Activated naive CD8-positive, alpha-beta T cell treated with anti-CD3 and anti-CD28 coated beads, Interleukin-2, amount 10 ng/mL, durations not matched to agents 7 days and 5 days (primary cell): ENCODE measurements around the gene TGFB1I1. TPM values are rescaled to one million over a fixed set of nuclear protein-coding genes. Genes with fewer than 3 reads are reported as not detected.
"Not testable (repeated sequence)": the region's sequence is repeated elsewhere in the genome, so short reads cannot be mapped to it uniquely, and the experiment has no call there.

ENCODE experiments used
- ATAC-seq: fragments of 150-1000 bp; cut with Tn5 transposase; one replicate; pipeline ENCODE4 v1.10.0; 2021; ENCODE audit warnings: low read depth, moderate library complexity
- POLR2A ChIA-PET: fragments of 350-600 bp; sonication (Branson Sonifier 250); formaldehyde crosslinking; loops from one replicate; lab custom pipeline; 2021; ENCODE audit warnings: antibody characterized with exemption; lab: Charles Lee
- DNase-seq: peaks from one replicate; pipeline ENCODE4 v3.0.0; 2021
- H3K27ac Mint-ChIP-seq: one replicate; pipeline ENCODE4 v1.8.0; 2022; ENCODE audit warnings: mild to moderate bottlenecking, mixed read lengths
- H3K27me3 Mint-ChIP-seq: one replicate; pipeline ENCODE4 v1.8.0; 2022; ENCODE audit warnings: mild to moderate bottlenecking, moderate library complexity, mixed read lengths
- H3K36me3 Mint-ChIP-seq: one replicate; pipeline ENCODE4 v1.8.0; 2021; ENCODE audit warnings: mild to moderate bottlenecking, mixed read lengths
- H3K4me1 Mint-ChIP-seq: one replicate; pipeline ENCODE4 v1.8.0; 2021; ENCODE audit warnings: mixed read lengths
- H3K4me3 Mint-ChIP-seq: one replicate; pipeline ENCODE4 v1.8.0; 2022; ENCODE audit warnings: mild to moderate bottlenecking, moderate library complexity, mixed read lengths
- H3K9me3 Mint-ChIP-seq: one replicate; pipeline ENCODE4 v1.8.0; 2021; ENCODE audit warnings: mixed read lengths
- total RNA-seq, 2 experiments: library from RNA; stranded (reverse); gene quantifications; one replicate each; pipeline ENCODE4 v1.2.3, GENCODE V29; 2021

The TGFB1I1 gene
- total RNA-seq, 2 experiments from 2014 or later = 1.4 to 1.5 TPM

- Mint-ChIP-seq H3K4me1 (peaks cover 34% of the 10 kb centered on the region), H3K36me3 (no peaks in the 10 kb centered on the region), H3K4me3 (no peak overlapping the region), H3K27ac (peak overlapping the region; percentile 9), H3K9me3 (no peaks in the 10 kb centered on the region), H3K27me3 (no peaks in the 10 kb centered on the region)
- DNase-seq (no peak), ATAC-seq (no peak)
- POLR2A ChIA-PET = interaction anchor here (1.3 kb wide), 1 partner anchor 209 kb away, joined by 5 read pairs; a partner anchor contains a TSS
Observed at GRCh38 chr16:31504159-31504558, 32.2 kb downstream of the TGFB1I1 start.

GRCh38 chr16:31505483-31505882, 33.5 kb downstream of the TGFB1I1 start:
- ATAC-seq = peak; percentile 20
- Mint-ChIP-seq H3K36me3 (no peaks in the 10 kb centered on the region), H3K4me1 (peaks cover 37% of the 10 kb centered on the region), H3K9me3 (no peaks in the 10 kb centered on the region), H3K4me3 (no peak overlapping the region), H3K27ac (peak overlapping the region; percentile 35), H3K27me3 (no peaks in the 10 kb centered on the region)
- no peak for DNase-seq
- POLR2A ChIA-PET = no interaction called here

- H3K4me1 Mint-ChIP-seq = peaks cover 37% of the 10 kb centered on the region
- H3K36me3 Mint-ChIP-seq = no peaks in the 10 kb centered on the region
- H3K27ac Mint-ChIP-seq = peak overlapping the region; percentile 95
- H3K4me3 Mint-ChIP-seq = peak overlapping the region; percentile 90
- H3K27me3 Mint-ChIP-seq = no peaks in the 10 kb centered on the region
- H3K9me3 Mint-ChIP-seq = peaks cover 3% of the 10 kb centered on the region
- DNase-seq (no peak), ATAC-seq (peak; percentile 8)
- POLR2A ChIA-PET = interaction anchor here (0.5 to 2.3 kb wide), 9 partner anchors 9 to 206 kb away, joined by 3 to 16 read pairs (median 5); partner anchors contain the start of gene ARMC5
Observed at GRCh38 chr16:31507617-31507928, 35.6 kb downstream of the TGFB1I1 start.

- Mint-ChIP-seq H3K27me3 (no peaks in the 10 kb centered on the region), H3K9me3 (peaks cover 3% of the 10 kb centered on the region), H3K36me3 (no peaks in the 10 kb centered on the region), H3K4me1 (peaks cover 36% of the 10 kb centered on the region), H3K27ac (peak within 1 kb of the TSS; percentile 95), H3K4me3 (peak within 1 kb of the TSS; percentile 90)
- POLR2A ChIA-PET = interaction anchor here (0.7 to 2.3 kb wide), 9 partner anchors 10 to 365 kb away, joined by 3 to 16 read pairs (median 5); partner anchors contain the start of genes ARMC5 and ZNF267
- DNase-seq (peak; percentile 90), ATAC-seq (peak; percentile 88)
Observed at GRCh38 chr16:31507929-31508705, 36.2 kb downstream of the TGFB1I1 start, which contains the start of gene RUSF1. Gene RUSF1, minus strand, starts transcription at chr16:31508391. Its CDS starts 18 bp downstream, at chr16:31508373.

- no peaks in the 10 kb centered on the region for H3K27me3 Mint-ChIP-seq
- POLR2A ChIA-PET = interaction anchor here (1.0 to 2.3 kb wide), 8 partner anchors 15 to 365 kb away, joined by 3 to 16 read pairs (median 5); partner anchors contain the start of genes ARMC5 and ZNF267
- peak overlapping the region; percentile 95 for H3K27ac Mint-ChIP-seq
- no peak for DNase-seq
- no peaks in the 10 kb centered on the region for H3K36me3 Mint-ChIP-seq
- H3K9me3 Mint-ChIP-seq = peaks cover 3% of the 10 kb centered on the region
- peak overlapping the region; percentile 90 for H3K4me3 Mint-ChIP-seq
- no peak for ATAC-seq
- peaks cover 36% of the 10 kb centered on the region for H3K4me1 Mint-ChIP-seq
Observed at GRCh38 chr16:31508706-31509195, 36.8 kb downstream of the TGFB1I1 start.

GRCh38 chr16:31513126-31513525, 41.2 kb downstream of the TGFB1I1 start:
- no peak overlapping the region for H3K4me3 Mint-ChIP-seq
- H3K4me1 Mint-ChIP-seq = peaks cover 9% of the 10 kb centered on the region
- no peaks in the 10 kb centered on the region for H3K36me3 Mint-ChIP-seq
- ATAC-seq = no peak
- no peaks in the 10 kb centered on the region for H3K27me3 Mint-ChIP-seq
- POLR2A ChIA-PET = no interaction called here
- no peak overlapping the region for H3K27ac Mint-ChIP-seq
- DNase-seq = no peak
- H3K9me3 Mint-ChIP-seq = peaks cover 9% of the 10 kb centered on the region

GRCh38 chr16:31513884-31514283, 41.9 kb downstream of the TGFB1I1 start:
- no peaks in the 10 kb centered on the region for H3K27me3 Mint-ChIP-seq
- no peak for ATAC-seq
- H3K9me3 Mint-ChIP-seq = peaks cover 9% of the 10 kb centered on the region

GRCh38 chr16:31517800-31518402, 45.9 kb downstream of the TGFB1I1 start:
- Mint-ChIP-seq H3K27me3 (no peaks in the 10 kb centered on the region), H3K4me3 (no peak overlapping the region)

More at GRCh38 chr16:31513884-31514283, 41.9 kb downstream of the TGFB1I1 start:
- POLR2A ChIA-PET = no interaction called here
- H3K4me3 Mint-ChIP-seq = no peak overlapping the region
- H3K27ac Mint-ChIP-seq = no peak overlapping the region
- H3K36me3 Mint-ChIP-seq = no peaks in the 10 kb centered on the region
- DNase-seq = no peak
- peaks cover 6% of the 10 kb centered on the region for H3K4me1 Mint-ChIP-seq

GRCh38 chr16:31519759-31520431, 47.9 kb downstream of the TGFB1I1 start:
- ATAC-seq (no peak), DNase-seq (no peak)
- H3K36me3 Mint-ChIP-seq = no peaks in the 10 kb centered on the region
- H3K9me3 Mint-ChIP-seq = peaks cover 6% of the 10 kb centered on the region
- H3K27me3 Mint-ChIP-seq = no peaks in the 10 kb centered on the region
- no peaks in the 10 kb centered on the region for H3K4me1 Mint-ChIP-seq
- no peak overlapping the region for H3K27ac Mint-ChIP-seq
- POLR2A ChIA-PET = interaction anchor here (0.6 kb wide), 1 partner anchor 50 kb away, joined by 6 read pairs; no protein-coding TSS in a partner anchor
- H3K4me3 Mint-ChIP-seq = no peak overlapping the region

More at GRCh38 chr16:31517800-31518402, 45.9 kb downstream of the TGFB1I1 start:
- ATAC-seq = no peak
- Mint-ChIP-seq H3K9me3 (peaks cover 6% of the 10 kb centered on the region), H3K36me3 (no peaks in the 10 kb centered on the region), H3K27ac (no peak overlapping the region), H3K4me1 (no peaks in the 10 kb centered on the region)
- DNase-seq = no peak
- POLR2A ChIA-PET = no interaction called here

- H3K9me3 Mint-ChIP-seq = peaks cover 5% of the 10 kb centered on the region
- no peaks in the 10 kb centered on the region for H3K36me3 Mint-ChIP-seq
- DNase-seq (no peak), ATAC-seq (no peak)
- no peak overlapping the region for H3K4me3 Mint-ChIP-seq
- H3K4me1 Mint-ChIP-seq = no peaks in the 10 kb centered on the region
- H3K27ac Mint-ChIP-seq = no peak overlapping the region
- no peaks in the 10 kb centered on the region for H3K27me3 Mint-ChIP-seq
- POLR2A ChIA-PET = no interaction called here
Observed at GRCh38 chr16:31521368-31521767, 49.4 kb downstream of the TGFB1I1 start.

- Mint-ChIP-seq H3K9me3 (peaks cover 2% of the 10 kb centered on the region), H3K27ac (no peak overlapping the region)
Observed at GRCh38 chr16:31522071-31522470, 50.1 kb downstream of the TGFB1I1 start.

GRCh38 chr16:31523768-31524167, 51.8 kb downstream of the TGFB1I1 start:
- H3K9me3 Mint-ChIP-seq, POLR2A ChIA-PET, ATAC-seq, H3K4me3 Mint-ChIP-seq, H3K36me3 Mint-ChIP-seq, H3K27me3 Mint-ChIP-seq, H3K27ac Mint-ChIP-seq, DNase-seq, H3K4me1 Mint-ChIP-seq: not testable (repeated sequence)

More at GRCh38 chr16:31522071-31522470, 50.1 kb downstream of the TGFB1I1 start:
- ATAC-seq = no peak
- H3K27me3 Mint-ChIP-seq = no peaks in the 10 kb centered on the region
- no peaks in the 10 kb centered on the region for H3K36me3 Mint-ChIP-seq
- H3K4me3 Mint-ChIP-seq = no peak overlapping the region
- POLR2A ChIA-PET = no interaction called here
- H3K4me1 Mint-ChIP-seq = no peaks in the 10 kb centered on the region
- no peak for DNase-seq

- Mint-ChIP-seq H3K4me3 (no peak overlapping the region), H3K27me3 (peaks cover 22% of the 10 kb centered on the region), H3K4me1 (peaks cover 5% of the 10 kb centered on the region), H3K9me3 (no peaks in the 10 kb centered on the region), H3K27ac (no peak overlapping the region), H3K36me3 (no peaks in the 10 kb centered on the region)
- ATAC-seq (no peak), DNase-seq (no peak)
- POLR2A ChIA-PET = no interaction called here
Observed at GRCh38 chr16:31525113-31525512, 53.2 kb downstream of the TGFB1I1 start.
